Nucleus accumbens (tissue), 56 donors: ENCODE measurements around the gene PES1.
"Not testable (repeated sequence)": the region's sequence is repeated elsewhere in the genome, so short reads cannot be mapped to it uniquely, and the experiment has no call there.

Experiments
- DNase-seq, 56 donors: peaks; one replicate each; lab custom pipeline; 2025; lab: John Stamatoyannopoulos, UW

Gene PES1

DNA sequence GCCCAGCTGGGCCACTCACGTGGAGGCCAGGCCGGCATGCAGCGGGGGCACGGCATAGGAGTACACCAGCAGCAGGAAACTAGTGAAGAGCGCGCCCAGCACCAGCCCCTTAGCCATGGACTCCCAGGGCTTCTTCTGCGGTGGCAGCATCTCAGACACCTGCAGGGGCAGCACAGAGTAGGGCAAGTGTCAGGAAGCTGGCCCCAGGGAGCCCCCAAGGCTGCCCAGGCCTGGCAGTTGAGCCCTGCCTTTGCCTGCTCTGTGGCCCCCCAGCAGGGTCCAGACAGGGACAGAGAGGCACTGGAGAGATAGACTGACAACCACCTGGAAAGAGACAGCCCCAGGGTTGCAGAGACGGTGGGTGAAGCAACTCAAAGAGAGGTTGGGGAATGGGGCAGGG is 34.5 kb downstream of the PES1 start:
- no peak for DNase-seq

DNA sequence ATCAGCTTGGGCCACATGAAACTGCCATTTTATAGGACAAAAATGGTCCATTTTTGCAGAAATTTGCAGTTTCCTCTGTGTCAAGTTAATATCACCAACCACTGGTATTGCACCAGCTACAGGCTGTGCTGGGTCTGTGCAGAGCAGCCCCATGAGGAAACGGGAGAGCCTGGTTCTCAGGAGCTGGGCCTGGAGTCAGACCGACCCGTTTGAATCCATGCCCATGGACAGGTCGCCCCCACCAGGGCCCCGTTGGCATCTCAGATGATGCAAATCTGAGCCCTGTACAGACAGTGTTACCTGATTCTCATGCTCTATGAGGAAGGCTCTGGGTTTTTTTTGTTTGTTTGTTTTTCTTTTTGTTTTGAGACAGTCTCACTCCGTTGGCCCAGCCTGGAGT is 35.3 kb downstream of the PES1 start:
- DNase-seq, result no peak

- no peak for DNase-seq
Measured at GRCh38 chr22:30555282-30556210, 36.2 kb downstream of the PES1 start.

DNA sequence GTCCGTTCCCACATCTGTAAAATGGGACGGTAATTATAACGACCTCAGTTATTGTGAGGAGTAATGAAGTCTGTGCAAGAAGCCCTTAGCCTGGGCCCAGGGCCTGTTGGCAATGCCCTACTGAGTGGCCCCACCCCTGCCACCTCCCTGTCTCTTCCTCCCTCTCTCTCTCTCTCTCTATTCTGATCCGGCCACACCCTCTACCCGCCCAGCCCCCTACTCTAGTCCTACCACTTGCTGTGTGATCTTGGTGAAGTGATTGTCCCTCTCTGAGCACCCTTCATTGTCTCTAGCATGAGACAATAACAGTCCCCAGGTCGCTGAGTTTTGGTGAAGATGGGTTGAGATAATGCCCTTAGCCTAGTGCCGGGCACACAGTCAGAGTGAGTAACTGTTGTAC is 37.7 kb downstream of the PES1 start:
- no peak for DNase-seq

DNA sequence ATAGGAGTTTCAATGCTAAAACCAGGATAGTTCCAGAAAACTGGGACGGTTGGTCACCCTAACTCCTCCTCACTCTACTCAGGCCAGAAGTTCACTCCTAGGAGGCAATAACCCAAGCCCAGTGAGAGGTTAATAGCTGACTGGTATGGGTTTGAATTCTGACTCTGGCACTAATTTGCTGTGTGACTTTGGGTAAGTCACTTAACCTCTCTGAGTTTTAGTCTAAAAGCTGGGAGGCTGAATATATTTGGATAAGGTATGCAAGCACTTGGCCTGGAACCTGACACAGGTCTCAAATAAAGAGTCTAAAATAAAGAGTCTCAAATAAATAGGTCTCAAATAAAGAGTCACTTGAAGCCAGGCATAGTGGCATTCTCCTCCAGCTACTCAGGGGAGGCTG is 39.0 kb downstream of the PES1 start:
- no peak for DNase-seq

- DNase-seq, result not testable (repeated sequence)
Measured at GRCh38 chr22:30551813-30552212, 39.9 kb downstream of the PES1 start.

DNA sequence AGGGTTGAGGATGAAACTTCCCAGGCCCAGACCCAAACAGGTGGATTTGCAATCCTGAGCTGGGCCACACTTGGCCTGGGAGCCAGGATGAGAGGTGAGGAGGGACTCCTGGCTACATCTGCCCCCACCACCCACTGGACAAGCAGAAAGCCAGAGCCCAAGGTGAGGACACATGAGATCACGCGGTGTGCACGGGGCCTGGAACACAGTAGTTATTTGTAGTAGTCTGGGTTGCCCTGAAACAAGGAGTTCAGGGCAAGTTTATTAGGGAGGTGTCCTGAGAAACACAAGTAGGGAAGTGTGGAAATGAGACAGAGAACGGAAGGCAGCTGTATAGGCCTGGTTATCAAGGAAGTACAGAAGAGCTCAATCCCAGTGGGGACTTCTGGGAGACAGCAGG is 44.5 kb downstream of the PES1 start:
- no peak for DNase-seq

GRCh38 chr22:30546616-30547015 is 45.1 kb downstream of the PES1 start, which contains the start of gene SEC14L6:
Gene SEC14L6 (minus strand): TSS chr22:30546741. CDS start chr22:30546682, 59 bp downstream.
- DNase-seq, result no peak

- no peak for DNase-seq
Measured at GRCh38 chr22:30542811-30543188, 48.9 kb downstream of the PES1 start.

DNA sequence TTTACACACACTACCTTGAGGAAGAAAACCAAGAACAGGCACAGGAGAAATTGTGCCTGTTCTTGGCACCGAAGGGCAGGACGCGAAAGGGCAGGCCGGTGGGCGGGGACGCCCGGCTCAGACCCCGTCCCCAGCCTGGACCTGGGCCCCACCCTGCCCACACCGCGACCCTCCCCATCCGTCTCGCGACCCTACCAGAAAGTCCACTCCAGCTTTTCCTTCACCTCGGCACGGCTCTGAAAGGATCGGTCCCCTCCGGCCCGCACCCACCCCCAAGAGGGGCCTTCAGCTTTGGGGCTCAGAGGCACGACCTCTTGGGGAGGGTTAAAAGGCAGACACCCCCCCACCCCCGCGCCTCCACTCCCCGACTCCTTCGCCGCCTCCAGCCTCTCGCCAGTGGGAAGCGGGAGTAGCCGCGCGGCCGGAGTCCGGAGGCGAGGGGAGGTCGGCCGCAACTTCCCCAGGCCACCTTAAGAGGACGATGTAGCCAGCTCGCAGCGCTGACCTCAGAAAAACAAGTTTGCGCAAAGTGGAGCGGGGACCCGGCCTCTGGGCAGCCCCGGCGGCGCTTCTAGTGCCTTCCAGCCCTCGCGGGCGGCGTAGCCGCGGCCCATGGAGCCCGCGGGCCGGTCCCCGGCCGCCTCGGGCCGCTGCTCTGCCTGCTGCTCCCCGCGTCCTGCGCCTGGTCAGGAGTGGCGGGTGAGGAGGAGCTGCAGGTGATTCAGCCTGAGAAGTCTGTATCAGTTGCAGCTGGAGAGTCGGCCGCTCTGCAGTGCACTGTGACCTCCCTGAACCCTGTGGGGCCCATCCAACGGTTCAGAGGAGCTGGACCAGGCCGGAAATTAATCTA is 49.5 kb downstream of the PES1 start:
- peak in 4 of 56 donors; percentile 2 to 29 (median 16) for DNase-seq

DNA sequence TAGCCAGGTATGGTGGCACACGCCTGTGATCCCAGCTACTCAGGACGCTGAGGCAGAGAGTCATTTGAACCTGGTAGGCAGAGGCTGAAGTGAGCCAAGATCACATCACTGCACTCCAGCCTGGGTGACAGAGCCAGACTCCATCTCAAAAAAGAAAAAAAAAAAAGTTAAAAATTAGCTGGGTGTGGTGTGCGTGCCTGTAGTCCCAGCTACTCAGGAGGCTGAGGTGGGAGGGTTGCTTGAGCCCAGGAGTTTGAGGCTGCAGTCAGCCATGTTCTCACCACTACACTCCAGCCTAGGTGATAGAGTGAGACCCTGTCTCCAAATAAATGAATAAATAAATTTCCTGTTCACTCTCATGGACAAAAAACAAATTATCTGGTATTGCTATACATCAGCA is 50.2 kb downstream of the PES1 start:
- DNase-seq, result not testable (repeated sequence)

DNA sequence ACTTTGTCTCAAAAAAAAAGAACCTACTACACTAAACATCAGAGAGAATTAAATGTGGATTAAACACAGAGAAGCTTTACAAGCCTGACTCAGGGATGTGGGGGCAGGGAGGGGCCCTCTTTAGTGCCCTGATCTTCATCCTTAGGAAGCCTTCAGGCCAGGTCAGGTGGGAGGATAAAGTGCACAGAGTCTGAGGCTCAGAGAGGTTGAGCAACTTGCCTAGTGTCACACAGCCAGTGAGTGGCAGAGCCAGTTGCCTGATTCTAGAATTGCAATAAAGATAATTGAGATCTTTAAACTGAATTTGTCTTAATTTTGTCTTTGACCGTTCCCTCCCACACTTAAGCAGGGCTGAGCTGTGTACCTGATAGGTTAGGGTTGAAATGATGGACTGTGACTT is 52.3 kb downstream of the PES1 start:
- no peak for DNase-seq

- DNase-seq, result no peak
Measured at GRCh38 chr22:30538280-30538679, 53.4 kb downstream of the PES1 start.

- peak in 1 of 56 donors; percentile 6 for DNase-seq
Measured at GRCh38 chr22:30537083-30537731, 54.5 kb downstream of the PES1 start.

GRCh38 chr22:30535182-30535581 is 56.5 kb downstream of the PES1 start:
- DNase-seq, result no peak

GRCh38 chr22:30531651-30532608 is 59.8 kb downstream of the PES1 start:
- no peak for DNase-seq

DNA sequence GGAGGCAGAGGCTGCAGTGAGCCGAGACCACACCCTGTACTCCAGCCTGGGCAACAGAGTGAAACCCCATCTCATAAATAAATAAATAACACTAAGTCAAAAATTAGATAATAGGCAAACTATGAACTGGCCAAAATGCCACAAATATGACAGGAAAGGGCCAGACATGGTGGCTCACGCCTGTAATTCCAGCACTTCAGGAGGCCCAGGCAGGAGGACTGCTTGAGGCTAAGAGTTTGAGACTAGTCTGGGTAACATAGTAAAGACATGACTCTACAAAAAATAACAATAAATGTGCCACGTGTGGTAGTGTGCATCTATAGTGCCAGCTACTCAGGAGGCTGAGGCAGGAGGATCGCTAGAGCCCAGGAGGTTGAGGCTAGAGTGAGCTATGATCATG is 65.1 kb downstream of the PES1 start:
- no peak for DNase-seq
